ENCODE results near the gene VSIG8.

Gene VSIG8

GRCh38 chr1:159856576-159856975 lies 5.9 kb downstream of the VSIG8 start:
- DNase-seq (ENCODE audit: low spot score): no peak

- no peak for DNase-seq (ENCODE audit: low spot score)
Observed at GRCh38 chr1:159855709-159856108, 6.7 kb downstream of the VSIG8 start.

DNA sequence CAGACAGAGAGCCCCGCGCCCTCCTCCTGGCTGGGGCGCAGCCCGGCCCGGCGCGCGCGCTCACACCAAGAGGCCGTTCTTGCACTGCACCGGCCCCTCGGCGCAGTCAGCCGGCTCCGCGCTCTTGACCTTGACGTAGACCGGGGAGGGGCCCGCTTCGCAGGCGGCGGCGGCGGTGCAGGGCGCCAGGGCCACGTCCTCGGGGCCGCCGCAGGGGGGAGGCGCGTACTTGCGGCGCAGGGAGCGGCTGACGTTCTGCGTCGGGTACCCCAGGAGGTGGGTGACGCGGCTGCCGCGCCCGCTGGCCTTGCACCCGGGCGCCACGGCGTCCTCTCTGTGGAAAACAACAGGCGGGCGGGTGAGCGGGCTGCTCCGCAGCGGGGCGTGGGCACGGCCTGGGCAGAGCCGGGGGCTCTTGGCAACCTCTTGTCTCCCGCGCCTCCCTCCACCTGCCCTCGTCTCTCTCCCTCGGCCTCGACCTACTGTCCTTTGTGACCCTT lies 7.7 kb downstream of the VSIG8 start:
- DNase-seq (ENCODE audit: low spot score): no peak

GRCh38 chr1:159854116-159854692 lies 8.3 kb downstream of the VSIG8 start:
- DNase-seq (ENCODE audit: low spot score): no peak

DNA sequence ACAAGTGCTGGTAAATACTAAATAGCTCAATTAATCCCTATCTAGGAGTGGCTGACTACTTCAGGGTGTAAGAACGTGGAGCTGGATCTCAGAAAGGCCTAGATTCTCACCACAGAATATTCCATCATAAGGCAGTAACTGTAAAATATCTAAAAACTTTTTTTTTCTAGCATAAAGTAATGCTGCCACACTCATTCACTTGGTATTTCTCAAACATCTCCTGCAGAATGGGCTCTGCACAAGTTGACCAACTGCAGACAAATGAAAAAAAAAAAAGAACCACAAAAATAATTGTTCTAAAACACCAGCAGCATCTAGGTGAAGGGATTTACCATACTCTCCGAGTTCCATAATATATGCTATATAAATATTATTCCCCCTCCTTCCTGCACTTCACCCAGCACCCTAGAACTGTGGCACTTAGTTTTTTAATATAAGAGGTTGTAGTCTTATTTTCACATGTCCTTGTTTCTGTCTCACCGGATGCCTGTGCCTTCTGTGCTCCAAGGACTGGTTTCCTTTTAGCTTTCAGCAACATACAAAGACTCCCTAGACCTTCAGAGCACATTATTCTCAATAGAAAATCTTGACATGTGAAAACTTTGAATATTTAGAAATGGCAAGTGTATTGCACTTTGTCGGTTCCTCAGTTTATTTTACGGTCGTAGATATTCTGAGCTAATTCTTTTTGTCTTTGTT lies 8.9 kb downstream of the VSIG8 start:
- DNase-seq (ENCODE audit: low spot score): no peak

DNA sequence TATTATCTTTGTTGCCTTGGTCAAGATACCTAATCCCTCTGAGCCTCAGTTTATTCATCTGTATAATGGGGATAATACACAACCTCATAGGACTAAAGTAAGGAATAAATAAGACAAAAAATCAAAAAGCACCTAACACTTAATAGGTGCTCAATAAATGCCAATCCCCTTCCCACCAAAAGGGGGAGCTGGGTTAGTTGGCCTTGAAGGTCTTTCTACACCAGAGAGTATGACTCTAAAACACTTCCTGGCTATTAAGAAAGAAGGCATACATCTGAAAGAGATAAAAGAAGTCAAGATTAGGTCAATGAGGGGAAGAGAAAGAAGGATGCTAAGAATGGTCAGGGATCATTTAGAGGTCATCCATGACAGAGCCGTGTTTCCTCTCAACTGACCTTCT lies 11.1 kb downstream of the VSIG8 start:
- DNase-seq (ENCODE audit: low spot score): peak; percentile 53

DNA sequence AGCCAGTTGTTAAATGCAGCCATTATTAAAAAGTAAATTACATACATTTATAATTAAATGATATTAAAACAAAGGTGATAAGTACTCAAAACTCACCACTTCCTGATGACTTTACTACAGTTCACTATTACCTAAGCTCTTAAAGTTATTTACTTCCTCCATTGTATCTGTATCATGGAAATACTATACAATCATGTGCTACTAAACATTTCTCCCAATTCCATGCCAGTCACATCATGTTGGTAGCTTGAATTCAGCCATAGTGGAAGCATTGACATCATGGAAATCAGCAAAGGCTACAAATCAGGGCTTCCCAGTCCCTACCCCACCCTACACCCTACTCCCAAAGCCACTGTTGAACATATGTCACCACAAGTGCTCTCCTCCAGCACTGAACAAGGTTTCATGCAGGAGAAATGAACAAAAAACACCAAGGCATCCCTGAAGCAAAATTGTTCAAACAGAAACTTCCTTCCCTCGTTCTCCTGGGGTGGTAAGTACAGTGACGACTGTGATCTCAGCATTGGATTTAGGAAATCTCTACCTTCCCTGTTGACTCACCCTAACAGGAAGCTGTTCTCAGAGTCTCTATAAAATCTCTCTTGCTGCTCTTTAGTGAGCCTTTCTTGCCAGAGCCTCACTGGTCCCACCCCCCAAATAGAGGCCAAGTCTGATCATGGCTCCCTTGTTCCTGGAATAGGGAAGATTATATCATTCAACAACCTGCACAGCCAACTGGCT lies 12.7 kb downstream of the VSIG8 start:
- DNase-seq (ENCODE audit: low spot score): no peak

DNA sequence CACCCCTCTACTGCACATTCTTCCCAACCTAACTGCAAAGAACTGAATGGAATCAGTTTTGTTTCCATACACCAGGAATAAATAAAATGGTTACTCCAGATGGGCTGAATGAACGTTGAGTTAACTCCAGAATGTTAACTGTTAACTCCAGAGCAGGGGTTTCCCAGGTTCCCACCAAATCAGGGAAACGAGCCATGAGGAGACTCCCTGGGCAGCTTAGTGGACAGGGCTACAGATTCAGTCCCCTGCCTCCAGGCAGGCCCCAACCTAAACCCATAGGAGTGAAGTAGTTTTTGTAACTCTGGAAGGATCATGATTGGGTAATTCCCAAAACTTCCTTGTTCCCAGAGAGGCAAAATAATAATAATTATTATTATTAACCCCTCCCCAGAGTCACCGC lies 14.1 kb downstream of the VSIG8 start:
- no peak for DNase-seq (ENCODE audit: low spot score)

DNA sequence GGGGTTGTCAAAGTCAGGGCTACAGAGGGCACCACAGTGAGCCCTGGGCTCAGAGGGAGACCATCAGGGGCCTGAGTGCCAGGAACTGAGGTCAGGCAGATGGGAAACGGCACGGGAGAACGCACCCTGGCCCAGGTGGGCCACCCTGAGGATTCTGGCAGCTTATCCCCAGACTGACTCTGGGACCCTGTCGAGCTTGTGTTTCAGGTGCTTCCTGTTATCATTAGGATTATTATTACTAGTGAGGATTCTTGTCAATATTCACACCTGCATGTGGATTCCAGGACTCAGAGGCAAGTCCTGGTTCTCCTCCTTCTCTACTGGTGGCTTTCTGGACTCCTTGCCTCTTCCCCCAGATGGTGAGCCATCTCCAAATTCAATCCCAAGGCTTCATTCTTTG lies 15.2 kb downstream of the VSIG8 start:
- no peak for DNase-seq (ENCODE audit: low spot score)

DNA sequence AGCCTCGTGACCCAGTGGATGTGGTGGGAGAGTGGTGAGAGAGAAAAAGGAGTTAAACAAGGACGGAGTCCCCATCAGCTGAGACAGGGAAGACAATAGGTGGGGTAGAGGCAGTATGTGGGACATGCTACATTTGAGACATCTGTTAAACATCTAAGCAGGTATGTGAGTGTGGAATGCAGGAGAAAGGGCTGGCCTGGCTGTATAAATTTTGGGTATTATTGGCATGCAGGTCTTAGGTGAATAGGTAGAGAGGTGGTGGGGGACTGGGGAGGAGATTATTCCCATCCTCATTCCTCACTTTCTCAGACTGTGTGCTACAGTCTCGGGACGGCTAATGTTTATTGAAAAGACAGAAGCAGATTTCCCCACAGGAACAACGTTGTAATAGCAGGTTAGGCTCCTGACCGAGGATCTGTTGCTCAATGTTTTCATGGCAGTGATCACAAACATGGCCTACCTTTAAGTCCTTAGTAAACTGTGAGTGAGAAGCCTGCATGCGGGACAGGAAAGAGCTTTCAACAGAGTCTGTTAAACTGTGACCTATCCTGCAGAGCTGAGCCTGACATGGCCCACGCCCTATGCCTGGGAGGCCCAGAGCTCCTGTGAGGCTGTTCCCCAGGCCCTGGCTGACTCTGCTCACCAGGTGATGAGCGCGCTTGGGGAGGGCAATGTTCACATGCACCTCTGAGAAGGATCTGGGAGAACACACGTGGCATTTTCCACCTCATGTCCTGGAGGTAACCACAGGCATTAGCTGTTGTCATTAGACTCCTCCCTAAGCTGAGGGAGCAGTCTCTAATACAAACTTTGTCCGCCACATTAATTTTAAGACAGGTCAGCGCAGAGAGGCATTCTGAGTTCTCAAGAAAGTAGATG lies 16.5 kb downstream of the VSIG8 start:
- DNase-seq (ENCODE audit: low spot score): no peak

- DNase-seq (ENCODE audit: low spot score): no peak
Observed at GRCh38 chr1:159843459-159843858, 19.0 kb downstream of the VSIG8 start.

GRCh38 chr1:159841749-159842148 lies 20.7 kb downstream of the VSIG8 start:
- DNase-seq (ENCODE audit: low spot score): no peak

GRCh38 chr1:159839116-159839849 lies 23.2 kb downstream of the VSIG8 start:
- DNase-seq (ENCODE audit: low spot score): peak; percentile 19

DNA sequence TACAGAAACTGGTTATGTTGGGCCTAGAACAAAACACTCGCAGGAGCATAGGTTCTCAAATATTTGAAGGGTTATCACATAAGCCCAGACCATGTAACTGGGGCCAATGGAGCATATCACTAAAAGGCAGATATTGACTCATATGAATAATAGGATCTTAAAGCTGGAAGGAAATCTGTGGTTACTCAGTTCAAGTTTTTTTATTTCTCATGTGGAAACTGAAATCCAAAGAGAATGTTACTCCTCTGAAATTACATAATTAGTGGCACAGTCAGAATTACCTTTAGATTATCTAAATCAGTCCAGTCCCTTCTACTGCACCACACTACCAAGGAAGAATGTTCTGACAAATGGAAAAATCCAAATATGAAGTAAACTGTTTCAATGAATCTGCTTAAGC lies 23.7 kb downstream of the VSIG8 start:
- no peak for DNase-seq (ENCODE audit: low spot score)

GRCh38 chr1:159835862-159836525 lies 26.5 kb downstream of the VSIG8 start:
- DNase-seq (ENCODE audit: low spot score): no peak

GRCh38 chr1:159835356-159835755 lies 27.1 kb downstream of the VSIG8 start:
- DNase-seq (ENCODE audit: low spot score): no peak

DNA sequence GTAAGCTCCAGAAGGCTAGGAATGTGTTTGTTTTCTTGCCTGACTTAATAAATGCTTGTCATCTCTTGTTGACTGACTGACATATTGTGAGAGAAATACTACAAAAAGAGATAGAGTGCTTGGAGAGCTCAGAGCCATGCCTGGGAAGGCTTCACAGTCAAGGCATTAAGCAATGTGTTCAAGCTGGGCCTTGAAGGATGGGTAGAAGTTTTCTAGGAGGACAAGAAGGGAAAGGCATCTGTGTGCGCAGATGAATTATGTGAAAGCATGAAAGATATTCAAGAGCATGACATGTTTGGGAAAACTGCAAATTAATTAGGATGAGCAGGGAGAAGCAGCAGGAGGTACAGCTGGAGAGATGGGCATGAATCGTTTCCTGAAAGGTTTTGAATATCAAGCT lies 30.1 kb downstream of the VSIG8 start:
- no peak for DNase-seq (ENCODE audit: low spot score)

DNA sequence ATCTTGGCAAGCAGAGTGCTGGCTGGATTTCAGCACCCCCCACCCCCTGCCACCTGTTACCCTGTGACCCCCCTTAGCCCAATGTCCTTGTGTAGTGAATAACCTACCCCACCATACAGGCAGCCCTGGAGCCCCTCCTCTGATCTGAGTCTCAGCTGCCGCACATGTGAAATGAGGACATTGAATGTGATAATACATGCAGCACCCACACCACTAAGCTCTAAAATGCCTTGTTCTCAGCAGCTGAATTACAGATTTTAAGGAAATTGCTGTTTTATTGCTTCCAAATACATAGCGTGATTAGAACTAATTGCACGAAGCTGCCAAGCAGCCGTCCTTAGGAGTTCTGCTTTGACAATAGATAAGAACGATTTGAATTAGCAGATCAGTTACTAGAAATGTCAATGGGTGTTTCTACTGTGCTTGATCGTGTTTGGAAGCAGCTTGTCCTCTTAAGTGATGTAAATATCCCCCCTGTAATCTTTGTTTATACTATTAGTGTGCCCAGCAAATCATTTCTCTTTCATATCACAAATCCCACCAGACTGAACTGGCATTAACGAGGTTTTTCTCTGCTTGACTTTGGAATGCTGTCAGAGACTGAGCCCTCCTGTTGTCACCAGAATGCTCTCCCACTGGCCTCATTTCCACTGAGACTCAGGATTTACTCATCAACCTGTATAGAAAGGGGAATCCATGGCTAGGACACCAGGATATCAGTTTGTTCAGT lies 30.9 kb downstream of the VSIG8 start:
- no peak for DNase-seq (ENCODE audit: low spot score)

- no peak for DNase-seq (ENCODE audit: low spot score)
Observed at GRCh38 chr1:159830722-159831121, 31.7 kb downstream of the VSIG8 start.

- DNase-seq (ENCODE audit: low spot score): no peak
Observed at GRCh38 chr1:159829822-159830465, 32.5 kb downstream of the VSIG8 start.

Data from NAMALWA (cell line).